Epithelial cell of esophagus (primary cell): ENCODE measurements around the gene LRRC32.
"Not testable (repeated sequence)": the region's sequence is repeated elsewhere in the genome, so short reads cannot be mapped to it uniquely, and the experiment has no call there.

ENCODE experiments used
- DNase-seq: peaks from one replicate; pipeline ENCODE4 v3.0.0; 2010; ENCODE audit warnings: low read depth
- H3K4me3 ChIP-seq: 2 replicates; pipeline ENCODE4 v1.5.1; 2011; ENCODE audit warnings: mild to moderate bottlenecking, low read length, control low read depth
- TF ChIP-seq, protein P1 (sequence below): IDR thresholded peaks from 2 replicates; pipeline ENCODE4 v1.5.1; 2011; ENCODE audit warnings: low read depth, mild to moderate bottlenecking, low read length, control low read depth, inconsistent platforms; ENCODE audit not compliant: insufficient read depth; ENCODE audit errors: missing control alignments

LRRC32 gene

DNA sequence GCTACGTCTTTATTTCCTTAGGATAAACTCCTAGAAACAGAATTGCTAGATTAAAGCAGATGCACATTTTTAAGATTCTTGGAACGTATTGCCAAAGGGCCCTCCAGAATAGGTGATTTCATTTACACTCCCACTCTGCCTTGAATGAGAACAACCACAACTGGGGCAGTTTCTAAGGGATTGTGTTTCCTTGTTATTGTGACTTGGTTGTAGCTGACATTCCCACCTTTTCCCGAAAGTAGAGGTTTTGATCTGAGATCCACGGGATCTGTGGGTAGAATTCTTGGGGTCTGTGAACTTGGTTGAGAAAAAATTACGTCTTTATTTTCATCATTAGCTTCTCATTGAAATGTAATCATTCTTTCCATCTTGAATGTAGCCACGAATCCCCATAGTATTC lies 21.5 kb downstream of the LRRC32 start:
- TF ChIP-seq, protein P1, sequence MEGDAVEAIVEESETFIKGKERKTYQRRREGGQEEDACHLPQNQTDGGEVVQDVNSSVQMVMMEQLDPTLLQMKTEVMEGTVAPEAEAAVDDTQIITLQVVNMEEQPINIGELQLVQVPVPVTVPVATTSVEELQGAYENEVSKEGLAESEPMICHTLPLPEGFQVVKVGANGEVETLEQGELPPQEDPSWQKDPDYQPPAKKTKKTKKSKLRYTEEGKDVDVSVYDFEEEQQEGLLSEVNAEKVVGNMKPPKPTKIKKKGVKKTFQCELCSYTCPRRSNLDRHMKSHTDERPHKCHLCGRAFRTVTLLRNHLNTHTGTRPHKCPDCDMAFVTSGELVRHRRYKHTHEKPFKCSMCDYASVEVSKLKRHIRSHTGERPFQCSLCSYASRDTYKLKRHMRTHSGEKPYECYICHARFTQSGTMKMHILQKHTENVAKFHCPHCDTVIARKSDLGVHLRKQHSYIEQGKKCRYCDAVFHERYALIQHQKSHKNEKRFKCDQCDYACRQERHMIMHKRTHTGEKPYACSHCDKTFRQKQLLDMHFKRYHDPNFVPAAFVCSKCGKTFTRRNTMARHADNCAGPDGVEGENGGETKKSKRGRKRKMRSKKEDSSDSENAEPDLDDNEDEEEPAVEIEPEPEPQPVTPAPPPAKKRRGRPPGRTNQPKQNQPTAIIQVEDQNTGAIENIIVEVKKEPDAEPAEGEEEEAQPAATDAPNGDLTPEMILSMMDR: no peak
- no peak overlapping the region for H3K4me3 ChIP-seq
- DNase-seq: no peak

GRCh38 chr11:76648061-76648460 lies 22.5 kb downstream of the LRRC32 start:
- TF ChIP-seq, protein P1: no peak
- no peak for DNase-seq

DNA sequence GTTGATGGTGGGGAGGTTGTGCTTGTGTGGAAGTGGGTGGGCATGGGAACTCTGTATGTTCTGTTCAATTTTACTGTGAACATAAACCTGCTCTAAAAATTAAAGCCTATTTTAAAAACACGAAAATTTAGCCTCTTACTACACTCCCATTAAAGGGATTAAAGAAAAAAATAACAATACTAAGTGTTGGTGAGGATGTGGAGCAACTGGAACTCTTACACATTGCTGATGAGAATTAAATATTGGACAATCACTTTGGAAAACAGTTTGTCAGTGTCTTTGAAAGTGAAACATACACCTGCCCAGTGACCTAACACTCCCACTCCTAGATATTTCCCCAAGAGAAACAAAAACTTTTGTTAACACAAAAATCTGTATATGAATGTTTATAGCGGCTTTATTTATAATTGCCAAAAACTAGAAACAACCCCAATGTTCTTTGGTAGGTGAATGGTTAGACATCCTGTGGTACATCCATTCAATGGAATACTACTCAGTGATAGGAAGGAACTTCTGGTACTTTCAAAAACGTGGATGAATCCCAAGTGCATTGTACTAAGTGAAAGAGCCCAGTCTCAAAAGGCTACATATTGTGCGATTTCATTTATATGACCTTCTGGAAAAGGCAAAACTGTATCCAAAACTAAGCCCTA lies 23.5 kb downstream of the LRRC32 start:
- TF ChIP-seq, protein P1: no peak
- DNase-seq: no peak
- no peak overlapping the region for H3K4me3 ChIP-seq

More at GRCh38 chr11:76648061-76648460, 22.5 kb downstream of the LRRC32 start:
- H3K4me3 ChIP-seq: no peak overlapping the region

DNA sequence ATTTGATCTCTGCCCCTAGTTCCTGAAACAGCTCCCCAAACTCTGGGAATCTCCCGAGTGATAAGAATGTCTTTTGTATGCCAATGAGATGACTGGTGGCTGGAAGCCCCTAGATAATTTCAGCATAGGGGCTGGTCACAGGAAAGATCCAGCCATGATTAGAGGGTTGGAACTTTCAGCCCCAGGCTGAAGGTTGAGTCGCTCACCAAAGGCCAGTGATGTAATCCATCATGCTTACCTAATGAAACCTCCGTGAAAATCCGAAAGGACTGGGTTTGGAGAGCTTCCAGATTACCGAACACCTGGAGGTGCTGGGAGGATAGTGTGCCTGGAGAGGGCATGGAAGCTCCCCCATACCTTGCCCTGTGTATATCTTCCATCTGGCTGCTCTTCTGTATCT lies 26.0 kb downstream of the LRRC32 start:
- TF ChIP-seq, protein P1: no peak

DNA sequence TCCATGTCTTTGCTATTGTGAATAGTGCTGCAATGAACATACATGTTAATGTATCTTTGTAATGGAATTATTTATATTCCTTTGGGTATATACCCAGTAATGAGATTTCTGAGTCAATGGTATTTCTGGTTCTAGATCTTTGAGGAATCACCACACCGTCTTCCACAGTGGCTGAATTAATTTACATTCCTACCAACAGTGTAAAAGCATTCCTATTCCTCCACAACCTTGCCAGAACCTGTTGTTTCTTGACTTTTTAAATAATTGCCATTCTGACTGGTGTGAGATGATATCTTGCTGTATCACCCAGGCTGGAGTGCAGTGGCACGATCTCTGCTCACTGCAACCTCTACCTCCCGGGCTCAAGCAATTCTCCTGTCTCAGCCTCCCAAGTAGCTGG lies 26.8 kb downstream of the LRRC32 start:
- not testable (repeated sequence) for H3K4me3 ChIP-seq

More for the DNA sequence above, 26.0 kb downstream of the LRRC32 start:
- H3K4me3 ChIP-seq: no peak overlapping the region
- DNase-seq: peak; percentile 82

GRCh38 chr11:76642341-76642740 lies 28.2 kb downstream of the LRRC32 start:
- DNase-seq: no peak
- no peak overlapping the region for H3K4me3 ChIP-seq
- TF ChIP-seq, protein P1: no peak

More for the DNA sequence above, 26.8 kb downstream of the LRRC32 start:
- peak; percentile 48 for DNase-seq

GRCh38 chr11:76641905-76642304 lies 28.6 kb downstream of the LRRC32 start:
- TF ChIP-seq, protein P1: no peak
- no peak for DNase-seq
- H3K4me3 ChIP-seq: no peak overlapping the region
